ENCODE measurements around the gene JMJD1C.

DNA sequence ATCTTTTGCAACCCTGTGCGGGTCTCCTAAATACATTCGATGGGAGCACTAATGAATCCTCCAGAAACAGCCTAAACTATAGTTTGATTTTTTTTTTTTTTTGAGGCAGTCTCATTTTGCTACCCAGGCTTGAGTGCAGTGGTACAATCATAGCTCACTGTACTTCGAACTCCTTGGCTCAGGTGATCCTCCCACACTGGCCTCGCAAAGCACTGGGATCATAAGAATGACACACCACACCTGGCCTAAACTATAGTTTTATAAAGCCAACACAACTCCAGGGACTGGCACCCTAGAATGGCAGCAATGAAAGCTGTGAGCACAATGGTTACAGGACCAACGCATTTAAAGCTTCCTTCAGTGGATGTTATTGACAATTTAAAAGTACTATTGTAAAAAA is 14.5 kb upstream of the JMJD1C start:
- no peak for TF ChIP-seq CEBPB (IDR thresholded peaks at IDR 0.05; ENCODE audit: low read depth)
- TF ChIP-seq YY1 (IDR thresholded peaks at IDR 0.05; ENCODE audit: extremely low read depth, insufficient replicate concordance, low read depth, low read length) = no peak
- TF ChIP-seq, protein P1, sequence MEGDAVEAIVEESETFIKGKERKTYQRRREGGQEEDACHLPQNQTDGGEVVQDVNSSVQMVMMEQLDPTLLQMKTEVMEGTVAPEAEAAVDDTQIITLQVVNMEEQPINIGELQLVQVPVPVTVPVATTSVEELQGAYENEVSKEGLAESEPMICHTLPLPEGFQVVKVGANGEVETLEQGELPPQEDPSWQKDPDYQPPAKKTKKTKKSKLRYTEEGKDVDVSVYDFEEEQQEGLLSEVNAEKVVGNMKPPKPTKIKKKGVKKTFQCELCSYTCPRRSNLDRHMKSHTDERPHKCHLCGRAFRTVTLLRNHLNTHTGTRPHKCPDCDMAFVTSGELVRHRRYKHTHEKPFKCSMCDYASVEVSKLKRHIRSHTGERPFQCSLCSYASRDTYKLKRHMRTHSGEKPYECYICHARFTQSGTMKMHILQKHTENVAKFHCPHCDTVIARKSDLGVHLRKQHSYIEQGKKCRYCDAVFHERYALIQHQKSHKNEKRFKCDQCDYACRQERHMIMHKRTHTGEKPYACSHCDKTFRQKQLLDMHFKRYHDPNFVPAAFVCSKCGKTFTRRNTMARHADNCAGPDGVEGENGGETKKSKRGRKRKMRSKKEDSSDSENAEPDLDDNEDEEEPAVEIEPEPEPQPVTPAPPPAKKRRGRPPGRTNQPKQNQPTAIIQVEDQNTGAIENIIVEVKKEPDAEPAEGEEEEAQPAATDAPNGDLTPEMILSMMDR (IDR thresholded peaks at IDR 0.05 in 2 of 3, conservative IDR thresholded peaks at IDR 0.05 in 1 of 3; ENCODE audit: borderline replicate concordance in 1 of 3, insufficient read depth in 1 of 3, low read depth in 2 of 3, low read length in 2 of 3) = no peak
- TF ChIP-seq RAD21 (IDR thresholded peaks at IDR 0.05; ENCODE audit: low read depth) = no peak
- TF ChIP-seq, protein P2, sequence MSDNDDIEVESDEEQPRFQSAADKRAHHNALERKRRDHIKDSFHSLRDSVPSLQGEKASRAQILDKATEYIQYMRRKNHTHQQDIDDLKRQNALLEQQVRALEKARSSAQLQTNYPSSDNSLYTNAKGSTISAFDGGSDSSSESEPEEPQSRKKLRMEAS (IDR thresholded peaks at IDR 0.05) = no peak
- TF ChIP-seq SIN3A (IDR thresholded peaks at IDR 0.05; ENCODE audit: low read depth) = no peak
- TF ChIP-seq, protein P3, sequence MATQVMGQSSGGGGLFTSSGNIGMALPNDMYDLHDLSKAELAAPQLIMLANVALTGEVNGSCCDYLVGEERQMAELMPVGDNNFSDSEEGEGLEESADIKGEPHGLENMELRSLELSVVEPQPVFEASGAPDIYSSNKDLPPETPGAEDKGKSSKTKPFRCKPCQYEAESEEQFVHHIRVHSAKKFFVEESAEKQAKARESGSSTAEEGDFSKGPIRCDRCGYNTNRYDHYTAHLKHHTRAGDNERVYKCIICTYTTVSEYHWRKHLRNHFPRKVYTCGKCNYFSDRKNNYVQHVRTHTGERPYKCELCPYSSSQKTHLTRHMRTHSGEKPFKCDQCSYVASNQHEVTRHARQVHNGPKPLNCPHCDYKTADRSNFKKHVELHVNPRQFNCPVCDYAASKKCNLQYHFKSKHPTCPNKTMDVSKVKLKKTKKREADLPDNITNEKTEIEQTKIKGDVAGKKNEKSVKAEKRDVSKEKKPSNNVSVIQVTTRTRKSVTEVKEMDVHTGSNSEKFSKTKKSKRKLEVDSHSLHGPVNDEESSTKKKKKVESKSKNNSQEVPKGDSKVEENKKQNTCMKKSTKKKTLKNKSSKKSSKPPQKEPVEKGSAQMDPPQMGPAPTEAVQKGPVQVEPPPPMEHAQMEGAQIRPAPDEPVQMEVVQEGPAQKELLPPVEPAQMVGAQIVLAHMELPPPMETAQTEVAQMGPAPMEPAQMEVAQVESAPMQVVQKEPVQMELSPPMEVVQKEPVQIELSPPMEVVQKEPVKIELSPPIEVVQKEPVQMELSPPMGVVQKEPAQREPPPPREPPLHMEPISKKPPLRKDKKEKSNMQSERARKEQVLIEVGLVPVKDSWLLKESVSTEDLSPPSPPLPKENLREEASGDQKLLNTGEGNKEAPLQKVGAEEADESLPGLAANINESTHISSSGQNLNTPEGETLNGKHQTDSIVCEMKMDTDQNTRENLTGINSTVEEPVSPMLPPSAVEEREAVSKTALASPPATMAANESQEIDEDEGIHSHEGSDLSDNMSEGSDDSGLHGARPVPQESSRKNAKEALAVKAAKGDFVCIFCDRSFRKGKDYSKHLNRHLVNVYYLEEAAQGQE (IDR thresholded peaks at IDR 0.05; ENCODE audit: low read depth) = no peak
- TF ChIP-seq POLR2AphosphoS5 (IDR thresholded peaks at IDR 0.05; ENCODE audit: low read depth, low read length) = no peak
- TF ChIP-seq EZH2 (IDR thresholded peaks at IDR 0.05) = no peak
- TF ChIP-seq EZH2phosphoT487 (IDR thresholded peaks at IDR 0.05; ENCODE audit: borderline replicate concordance) = no peak

Measured in HCT116 (cell line).